K562 (cell line): ENCODE results near the gene SULT2A1. TPM values are rescaled to one million over a fixed set of nuclear protein-coding genes. Genes with fewer than 3 reads are reported as not detected.

Source experiments
- ATAC-seq: fragments of 200-7000 bp; cut with Tn5 transposase; 3 replicates; pipeline ENCODE4 v1.9.1; 2020; ENCODE audit warnings: moderate library complexity
- BruUV-seq: library from RNA; stranded (reverse); fragments of 400-500 nt; replicated peaks from 2 replicates; lab custom pipeline; 2021; lab: Mats Ljungman, UMichigan
- CTCF ChIA-PET: fragments of 300-600 bp; formaldehyde crosslinking; extraction: SDS; loops from one replicate; lab custom pipeline; 2021; ENCODE audit warnings: low intra/inter-chr PET ratio; lab: Yijun Ruan, JAX
- POLR2A ChIA-PET: fragments of 300-600, 350-650 bp; sonication (Branson Sonifier 250); formaldehyde crosslinking; extraction: SDS; loops from one replicate; lab custom pipeline; 2021; ENCODE audit warnings: antibody characterized with exemption, inconsistent platforms; lab: Yijun Ruan, JAX
- DNase-seq, 4 experiments: peaks; one replicate each; pipeline versions ENCODE4 v3.0.0 to v3.0.0-alpha.2; 2011 to 2018; ENCODE audit warnings: low spot score in 3 of 4, mixed read lengths in 3 of 4; ENCODE audit errors: extremely low read depth in 1 of 4
- FAIRE-seq: peaks from 2 replicates; lab custom pipeline; 2011; peaks lifted over from hg19 to GRCh38; lab: Jason Lieb, UNC
- H2AFZ ChIP-seq: 2 replicates; pipeline ENCODE4 v1.6.0; 2011; ENCODE audit warnings: low read depth, low read length, control low read depth, inconsistent platforms
- H3K27ac ChIP-seq: fragments of 200-600 bp; 3 replicates; pipeline ENCODE4 v1.8.0; 2011; ENCODE audit warnings: low read depth, mild to moderate bottlenecking, control low read depth, inconsistent platforms, low read length, moderate library complexity, mixed read lengths; ENCODE audit errors: extremely low read depth
- H3K27me3 ChIP-seq, 2 experiments: fragments of 300-600 bp in 1 of 2; 2 replicates in 1 of 2; 3 replicates in 1 of 2; pipeline versions ENCODE4 v1.6.0 to v1.8.0; 2011; ENCODE audit warnings: inconsistent platforms in 2 of 2, low read length in 2 of 2, mild to moderate bottlenecking in 1 of 2, mixed read lengths in 1 of 2, moderate library complexity in 1 of 2; ENCODE audit not compliant: control insufficient read depth in 2 of 2, insufficient read depth in 2 of 2
- H3K36me3 ChIP-seq: fragments of 300-600 bp; 3 replicates; pipeline ENCODE4 v1.8.0; 2011; ENCODE audit warnings: mild to moderate bottlenecking, low read length, inconsistent platforms; ENCODE audit not compliant: control insufficient read depth, insufficient read depth
- H3K4me1 ChIP-seq, 2 experiments: fragments of 200-600 bp in 1 of 2; replicated peaks in 1 of 2; 2 replicates in 1 of 2; 3 replicates in 1 of 2; pipeline versions ENCODE4 v1.5.1 to v1.8.0; 2011; ENCODE audit warnings: inconsistent platforms in 2 of 2, low read length in 2 of 2, mild to moderate bottlenecking in 1 of 2, mixed read lengths in 1 of 2, moderate library complexity in 1 of 2; ENCODE audit not compliant: control insufficient read depth in 2 of 2, insufficient read depth in 2 of 2
- H3K4me2 ChIP-seq: 2 replicates; pipeline ENCODE4 v1.6.1; 2011; ENCODE audit warnings: low read length, control low read depth, inconsistent platforms, mixed read lengths; ENCODE audit not compliant: insufficient read depth
- H3K4me3 ChIP-seq: fragments of 200-600 bp; sonication (generic), shearing (Covaris generic); 2 replicates; pipeline ENCODE4 v1.5.1; 2016; ENCODE audit warnings: control low read depth, inconsistent platforms
- H3K79me2 ChIP-seq: fragments of 200-600 bp; 3 replicates; pipeline ENCODE4 v1.8.0; 2011; ENCODE audit warnings: low read length, inconsistent platforms; ENCODE audit not compliant: control insufficient read depth, insufficient read depth
- H3K9ac ChIP-seq, 2 experiments: 2 replicates each; pipeline versions ENCODE4 v1.6.0 to v1.6.1; 2011; ENCODE audit warnings: low read depth in 2 of 2, low read length in 2 of 2, control low read depth in 1 of 2, inconsistent platforms in 1 of 2, mild to moderate bottlenecking in 1 of 2, mixed read lengths in 1 of 2; ENCODE audit not compliant: insufficient read depth in 1 of 2
- H3K9me1 ChIP-seq: one replicate; pipeline ENCODE4 v1.6.0; 2011; ENCODE audit warnings: inconsistent platforms, mild to moderate bottlenecking, low read length, moderate library complexity; ENCODE audit not compliant: control insufficient read depth, insufficient read depth
- H3K9me3 ChIP-seq: replicated peaks from 2 replicates; pipeline ENCODE4 v1.5.1; 2011; ENCODE audit warnings: low read depth, low read length, inconsistent platforms; ENCODE audit not compliant: control insufficient read depth, insufficient read depth
- H4K20me1 ChIP-seq: replicated peaks from 2 replicates; pipeline ENCODE4 v1.6.1; 2011; ENCODE audit warnings: low read length, inconsistent platforms, mixed read lengths; ENCODE audit not compliant: control insufficient read depth, insufficient read depth
- ARHGAP35 ChIP-seq: fragments of 450-650 bp; IDR thresholded peaks from 2 replicates; pipeline ENCODE4 v1.6.1; 2018; ENCODE audit not compliant: partially characterized antibody
- ATF1 ChIP-seq, 2 experiments: fragments of 450-650 bp in 1 of 2; IDR thresholded peaks; 2 replicates each; pipeline ENCODE4 v1.6.1; 2016; ENCODE audit warnings: missing compliant biosample characterization in 1 of 2, missing genetic modification characterization in 1 of 2
- CBFA2T3 ChIP-seq: fragments of 450-650 bp; IDR thresholded peaks from 2 replicates; pipeline ENCODE4 v1.6.1; 2017
- CBX5 ChIP-seq: IDR thresholded peaks from 2 replicates; pipeline ENCODE4 v1.6.1; 2014; ENCODE audit warnings: low read depth, borderline replicate concordance
- ESRRB ChIP-seq: fragments of 250-450 bp; sonication (Bioruptor Pico); IDR thresholded peaks from 2 replicates; pipeline ENCODE4 v1.5.0; 2020; ENCODE audit warnings: mild to moderate bottlenecking, moderate library complexity, borderline replicate concordance
- ETV6 ChIP-seq, 3 experiments: fragments of 150-350 bp in 1 of 3; sonication (generic) in 1 of 3; formaldehyde crosslinking in 1 of 3; IDR thresholded peaks; 2 replicates each; pipeline versions ENCODE4 v1.6.1 to v1.8.0; 2014 to 2022; ENCODE audit warnings: borderline replicate concordance in 2 of 3, low read depth in 2 of 3, antibody characterized with exemption in 1 of 3, low read length in 1 of 3, mild to moderate bottlenecking in 1 of 3, missing genetic modification reagents in 1 of 3
- ILK ChIP-seq: fragments of 450-650 bp; IDR thresholded peaks from 2 replicates; pipeline ENCODE4 v1.6.1; 2016; ENCODE audit warnings: missing genetic modification characterization, low read depth, mild to moderate bottlenecking, missing compliant biosample characterization, moderate library complexity, borderline replicate concordance
- KDM2B ChIP-seq: fragments of 250-450 bp; sonication (Bioruptor Pico); IDR thresholded peaks from 2 replicates; pipeline ENCODE4 v1.8.0; 2021; ENCODE audit warnings: mild to moderate bottlenecking, moderate library complexity
- NFYB ChIP-seq: IDR thresholded peaks from 2 replicates; pipeline ENCODE4 v1.6.1; 2011; ENCODE audit warnings: mild to moderate bottlenecking, moderate library complexity; ENCODE audit not compliant: insufficient read length; ENCODE audit errors: extremely low read depth
- NR1H2 ChIP-seq: sonication (generic); formaldehyde crosslinking; IDR thresholded peaks from 2 replicates; pipeline ENCODE4 v1.4.0; 2020; ENCODE audit warnings: mild to moderate bottlenecking, missing genetic modification reagents
- SNIP1 ChIP-seq: fragments of 450-650 bp; IDR thresholded peaks from 2 replicates; pipeline ENCODE4 v1.7.1; 2017; ENCODE audit warnings: low read depth, mild to moderate bottlenecking
- SRSF1 ChIP-seq: fragments of 200-400 bp; formaldehyde crosslinking; IDR thresholded peaks from 2 replicates; pipeline ENCODE4 v1.6.1; 2017; ENCODE audit warnings: mild to moderate bottlenecking, low read depth, low read length, moderate library complexity
- ZNF41 ChIP-seq: fragments of 250-450 bp; sonication (Bioruptor Pico); conservative IDR thresholded peaks from 2 replicates; pipeline ENCODE4 v1.4.0; 2020; ENCODE audit warnings: mild to moderate bottlenecking
- ZNF518B ChIP-seq: fragments of 250-450 bp; sonication (Bioruptor Pico); IDR thresholded peaks from 2 replicates; pipeline ENCODE4 v1.5.0; 2021; ENCODE audit warnings: mild to moderate bottlenecking, moderate library complexity
- ZNF57 ChIP-seq: fragments of 450-650 bp; formaldehyde crosslinking; IDR thresholded peaks from 2 replicates; pipeline ENCODE4 v1.4.0; 2020; ENCODE audit warnings: mild to moderate bottlenecking, moderate library complexity
- WGBS: fragments of 100-300 bp; shearing (Covaris generic); methylation state at CpG from one replicate; pipeline ENCODE4 v1.1.6; 2016; ENCODE audit warnings: low coverage, mixed read lengths; ENCODE audit not compliant: insufficient coverage; ENCODE audit errors: missing lambda C conversion rate; 5-methylcytosine and 5-hydroxymethylcytosine counted together
- in situ Hi-C: fragments of 300-500 bp; cut with MboI; formaldehyde crosslinking; loops from 4 replicates; pipeline ENCODE4 v1.15.0; 2018; ENCODE audit warnings: inconsistent platforms, mixed read lengths
- intact Hi-C: fragments of 100-400 bp; cut with micrococcal nuclease; formaldehyde crosslinking; loops from 2 replicates; pipeline ENCODE4 v1.14.2; 2022
- polyA plus RNA-seq, 8 experiments: library from polyadenylated mRNA; depleted of rRNA in 4 of 8; stranded (reverse) in 5 of 8; unstranded in 3 of 8; fragments of >200 nt; fragmentation: Nextera tagmentation in 2 of 8; fragmentation: Illumina TruSeq in 1 of 8; extraction: Ambion mirVana in 2 of 8; extraction: Trizol in 1 of 8; gene quantifications; 2 replicates each; pipeline versions ENCODE4 v1.2.1 to v1.2.3, GENCODE V29; 2011 to 2014; ENCODE audit warnings: inconsistent platforms in 1 of 8, missing spikeins in 1 of 8
- total RNA-seq, 7 experiments: library from RNA; depleted of rRNA in 6 of 7; stranded (reverse); fragments of >200 nt in 6 of 7; fragmentation: Illumina TruSeq in 2 of 7; extraction: Trizol in 2 of 7; gene quantifications; 2 replicates each; pipeline versions ENCODE4 v1.2.1 to v1.2.3, GENCODE V29; 2011 to 2021; ENCODE audit warnings: low replicate concordance in 1 of 7
- TF ChIP-seq, protein P1 (sequence below), 2 experiments: fragments of 450-650 bp; conservative IDR thresholded peaks; 2 replicates each; pipeline ENCODE4 v1.6.1; 2017; ENCODE audit warnings: mild to moderate bottlenecking in 2 of 2, moderate library complexity in 2 of 2
- TF ChIP-seq, protein P2 (sequence below): fragments of 450-650 bp; formaldehyde crosslinking; IDR thresholded peaks from 2 replicates; pipeline ENCODE4 v1.4.0; 2020; ENCODE audit warnings: mild to moderate bottlenecking, moderate library complexity

The SULT2A1 gene
- total and polyA plus RNA-seq, 9 of the 15 experiments (the other 6 are each of a cell fraction or from before 2014, with no cell fraction given) = 0.03 to 0.25 (median 0.07) TPM; not detected in 4

DNA sequence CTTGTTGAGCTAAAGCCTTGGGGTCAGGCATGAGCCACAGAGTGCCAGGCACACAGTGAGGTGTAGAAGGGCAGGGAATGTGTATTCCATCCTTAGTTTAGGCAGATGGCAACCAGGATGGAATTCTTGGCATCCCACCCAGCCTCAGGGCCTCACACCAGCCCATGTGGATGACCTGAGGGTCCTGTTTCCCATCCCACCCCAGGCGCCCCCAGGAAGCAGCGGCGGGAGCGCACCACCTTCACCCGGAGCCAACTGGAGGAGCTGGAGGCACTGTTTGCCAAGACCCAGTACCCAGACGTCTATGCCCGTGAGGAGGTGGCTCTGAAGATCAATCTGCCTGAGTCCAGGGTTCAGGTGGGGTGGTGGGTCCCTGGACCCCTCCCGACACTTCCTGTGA lies 50.1 kb downstream of the SULT2A1 start:
- DNase-seq = no peak
- H3K9me3 ChIP-seq = no peaks in the 10 kb centered on the region; the same call in 1 of the 2 replicates
- 3% methylated on average over 7 of the region's 8 CpGs for WGBS
- H3K9ac ChIP-seq = no peak overlapping the region
- in situ Hi-C loops (no loop called here), intact Hi-C loops (no loop called here)
- no peak overlapping the region for H3K4me3 ChIP-seq
- no peak overlapping the region for H3K27ac ChIP-seq
- no peaks in the 10 kb centered on the region for H3K9me1 ChIP-seq
- ATAC-seq = no peak
- CTCF ChIA-PET = no interaction called here
- no peak overlapping the region for H2AFZ ChIP-seq
- FAIRE-seq = no peak
- no peak overlapping the region for H3K4me2 ChIP-seq
- POLR2A ChIA-PET = no interaction called here
- H3K4me1 ChIP-seq = peaks cover 0 to 5% of the 10 kb centered on the region in 2 experiments; a peak in 1 of 5 replicates
- H3K27me3 ChIP-seq = peaks cover 2 to 5% of the 10 kb centered on the region in 2 experiments
- H3K79me2 ChIP-seq = no peaks in the 10 kb centered on the region
- no peaks in the 10 kb centered on the region for H3K36me3 ChIP-seq
- no peaks in the 10 kb centered on the region for H4K20me1 ChIP-seq
- TF ChIP-seq NFYB (no peak), CBX5 (no peak), ILK (no peak), SNIP1 (no peak), NR1H2 (CRISPR knock-in tag) (no peak), KDM2B (no peak), CBFA2T3 (no peak), ZNF41 (CRISPR knock-in tag) (no peak), ESRRB (CRISPR knock-in tag) (no peak), ZNF57 (CRISPR knock-in tag) (no peak), ARHGAP35 (no peak), ATF1 (CRISPR knock-in tag; IDR thresholded peaks at IDR 0.05) (no peak), ATF1 (tag; IDR thresholded peaks at IDR 0.05) (no peak), ETV6 (IDR thresholded peaks at IDR 0.05; ENCODE audit: borderline replicate concordance in 1 of 2, low read depth in 2 of 2, low read length in 1 of 2) (no peak), ETV6 (CRISPR knock-in tag; IDR thresholded peaks at IDR 0.05; ENCODE audit: borderline replicate concordance) (no peak), SRSF1 (no peak), ZNF518B (no peak)
- TF ChIP-seq, protein P1, sequence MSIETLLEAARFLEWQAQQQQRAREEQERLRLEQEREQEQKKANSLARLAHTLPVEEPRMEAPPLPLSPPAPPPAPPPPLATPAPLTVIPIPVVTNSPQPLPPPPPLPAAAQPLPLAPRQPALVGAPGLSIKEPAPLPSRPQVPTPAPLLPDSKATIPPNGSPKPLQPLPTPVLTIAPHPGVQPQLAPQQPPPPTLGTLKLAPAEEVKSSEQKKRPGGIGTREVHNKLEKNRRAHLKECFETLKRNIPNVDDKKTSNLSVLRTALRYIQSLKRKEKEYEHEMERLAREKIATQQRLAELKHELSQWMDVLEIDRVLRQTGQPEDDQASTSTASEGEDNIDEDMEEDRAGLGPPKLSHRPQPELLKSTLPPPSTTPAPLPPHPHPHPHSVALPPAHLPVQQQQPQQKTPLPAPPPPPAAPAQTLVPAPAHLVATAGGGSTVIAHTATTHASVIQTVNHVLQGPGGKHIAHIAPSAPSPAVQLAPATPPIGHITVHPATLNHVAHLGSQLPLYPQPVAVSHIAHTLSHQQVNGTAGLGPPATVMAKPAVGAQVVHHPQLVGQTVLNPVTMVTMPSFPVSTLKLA (conservative IDR thresholded peaks at IDR 0.05) = no peak
- TF ChIP-seq, protein P2, sequence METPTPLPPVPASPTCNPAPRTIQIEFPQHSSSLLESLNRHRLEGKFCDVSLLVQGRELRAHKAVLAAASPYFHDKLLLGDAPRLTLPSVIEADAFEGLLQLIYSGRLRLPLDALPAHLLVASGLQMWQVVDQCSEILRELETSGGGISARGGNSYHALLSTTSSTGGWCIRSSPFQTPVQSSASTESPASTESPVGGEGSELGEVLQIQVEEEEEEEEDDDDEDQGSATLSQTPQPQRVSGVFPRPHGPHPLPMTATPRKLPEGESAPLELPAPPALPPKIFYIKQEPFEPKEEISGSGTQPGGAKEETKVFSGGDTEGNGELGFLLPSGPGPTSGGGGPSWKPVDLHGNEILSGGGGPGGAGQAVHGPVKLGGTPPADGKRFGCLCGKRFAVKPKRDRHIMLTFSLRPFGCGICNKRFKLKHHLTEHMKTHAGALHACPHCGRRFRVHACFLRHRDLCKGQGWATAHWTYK = no peak
- TF ChIP-seq, all 486 proteins: peak for 0
- BruUV-seq = no TSS peak
